ENCODE data around the gene POFUT2. TPM values are rescaled to one million over a fixed set of nuclear protein-coding genes. Genes with fewer than 3 reads are reported as not detected.

POFUT2 gene
- total RNA-seq, 3 donors from 2014 or later: 26.4 to 38.0 (median 29.8) TPM

DNA sequence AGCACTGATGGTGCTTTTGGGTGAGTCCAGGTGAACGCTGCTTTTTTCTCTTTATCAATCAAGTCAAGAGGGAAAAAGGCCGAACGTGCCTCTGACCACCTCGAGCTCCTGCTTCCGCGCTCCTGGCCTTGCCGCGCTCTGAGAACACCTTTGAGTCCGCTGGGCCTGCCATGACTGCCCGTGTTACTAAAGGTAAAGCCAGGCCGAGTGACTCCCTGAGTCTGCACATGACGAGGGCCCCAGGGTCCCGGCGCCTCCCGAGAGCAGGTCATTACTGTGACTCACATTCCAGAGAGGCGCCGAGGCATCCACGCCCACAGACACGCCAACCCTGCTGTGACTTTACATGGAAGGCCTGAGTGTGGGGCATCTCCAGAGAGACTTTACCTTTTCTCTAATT lies 11.1 kb downstream of the POFUT2 start:
- H3K4me1 ChIP-seq (ENCODE audit: low read depth): no peaks in the 10 kb centered on the region
- intact Hi-C loops (cut with DNase I, micrococcal nuclease): no loop called here
- DNase-seq (no peak), ATAC-seq (no peak)
- H3K9me3 ChIP-seq: peaks cover 4% of the 10 kb centered on the region
- TF ChIP-seq, protein P1, sequence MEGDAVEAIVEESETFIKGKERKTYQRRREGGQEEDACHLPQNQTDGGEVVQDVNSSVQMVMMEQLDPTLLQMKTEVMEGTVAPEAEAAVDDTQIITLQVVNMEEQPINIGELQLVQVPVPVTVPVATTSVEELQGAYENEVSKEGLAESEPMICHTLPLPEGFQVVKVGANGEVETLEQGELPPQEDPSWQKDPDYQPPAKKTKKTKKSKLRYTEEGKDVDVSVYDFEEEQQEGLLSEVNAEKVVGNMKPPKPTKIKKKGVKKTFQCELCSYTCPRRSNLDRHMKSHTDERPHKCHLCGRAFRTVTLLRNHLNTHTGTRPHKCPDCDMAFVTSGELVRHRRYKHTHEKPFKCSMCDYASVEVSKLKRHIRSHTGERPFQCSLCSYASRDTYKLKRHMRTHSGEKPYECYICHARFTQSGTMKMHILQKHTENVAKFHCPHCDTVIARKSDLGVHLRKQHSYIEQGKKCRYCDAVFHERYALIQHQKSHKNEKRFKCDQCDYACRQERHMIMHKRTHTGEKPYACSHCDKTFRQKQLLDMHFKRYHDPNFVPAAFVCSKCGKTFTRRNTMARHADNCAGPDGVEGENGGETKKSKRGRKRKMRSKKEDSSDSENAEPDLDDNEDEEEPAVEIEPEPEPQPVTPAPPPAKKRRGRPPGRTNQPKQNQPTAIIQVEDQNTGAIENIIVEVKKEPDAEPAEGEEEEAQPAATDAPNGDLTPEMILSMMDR (IDR thresholded peaks at IDR 0.05): no peak
- peaks cover 7% of the 10 kb centered on the region for H3K36me3 ChIP-seq (ENCODE audit: low read depth)
- H3K4me3 ChIP-seq: no peak overlapping the region

DNA sequence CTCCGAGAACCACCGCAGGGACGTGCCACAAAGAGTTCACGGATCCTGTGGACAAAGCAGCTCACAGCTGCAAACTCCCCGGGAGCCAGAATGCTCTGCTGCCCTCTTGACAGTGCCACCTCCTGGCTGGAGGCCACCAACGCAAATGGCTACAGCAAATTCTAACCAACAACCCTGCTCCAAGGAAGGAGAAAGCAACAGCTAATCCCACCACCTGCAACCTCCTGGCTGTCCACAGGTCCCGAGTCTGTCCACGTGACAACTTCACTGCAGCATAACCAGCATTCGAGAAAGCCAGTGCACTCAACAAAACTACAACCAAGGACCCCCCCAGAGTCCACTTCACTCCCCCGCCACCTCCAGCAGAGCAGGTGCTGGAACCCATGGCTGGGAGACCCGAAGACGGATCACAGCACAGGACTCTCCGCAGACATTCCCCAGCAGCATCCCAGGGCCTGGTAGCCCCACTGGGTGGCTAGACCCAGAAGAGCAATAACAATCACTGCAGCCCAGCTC lies 17.3 kb downstream of the POFUT2 start:
- DNase-seq: peak in 1 of 3 donors; percentile 14
- intact Hi-C loops (cut with DNase I, micrococcal nuclease): no loop called here

DNA sequence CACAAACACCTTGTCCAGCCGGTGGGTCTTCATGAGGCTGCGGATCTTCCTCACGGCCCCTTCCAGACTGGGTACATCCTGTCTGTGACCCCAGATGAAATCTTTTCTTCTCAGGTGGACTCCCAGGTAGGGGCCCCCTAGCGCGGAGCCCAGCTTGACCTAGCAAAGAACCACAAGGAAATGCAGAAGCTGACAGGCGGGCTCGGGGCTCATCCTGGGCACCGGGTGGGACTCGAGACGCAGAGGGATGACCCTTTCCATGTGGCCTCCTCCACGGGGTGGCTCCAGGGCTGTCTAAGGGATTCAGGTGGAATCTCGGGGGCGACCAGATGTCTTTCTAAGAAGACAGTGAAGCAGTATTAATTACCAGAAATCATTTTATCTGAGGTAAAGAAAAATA lies 17.8 kb downstream of the POFUT2 start:
- ATAC-seq: no peak
- H3K36me3 ChIP-seq (ENCODE audit: low read depth): peaks cover 9% of the 10 kb centered on the region
- no peak overlapping the region for H3K4me3 ChIP-seq
- DNase-seq: peak in 1 of 3 donors; percentile 11
- intact Hi-C loops (cut with DNase I, micrococcal nuclease): no loop called here
- H3K4me1 ChIP-seq (ENCODE audit: low read depth): no peaks in the 10 kb centered on the region
- peaks cover 5% of the 10 kb centered on the region for H3K9me3 ChIP-seq
- TF ChIP-seq, protein P1 (IDR thresholded peaks at IDR 0.05): no peak

More for the DNA sequence above, 17.3 kb downstream of the POFUT2 start:
- H3K36me3 ChIP-seq (ENCODE audit: low read depth): peaks cover 9% of the 10 kb centered on the region
- TF ChIP-seq, protein P1 (IDR thresholded peaks at IDR 0.05): no peak
- H3K4me3 ChIP-seq: no peak overlapping the region
- ATAC-seq: no peak
- H3K9me3 ChIP-seq: peaks cover 5% of the 10 kb centered on the region
- no peaks in the 10 kb centered on the region for H3K4me1 ChIP-seq (ENCODE audit: low read depth)

DNA sequence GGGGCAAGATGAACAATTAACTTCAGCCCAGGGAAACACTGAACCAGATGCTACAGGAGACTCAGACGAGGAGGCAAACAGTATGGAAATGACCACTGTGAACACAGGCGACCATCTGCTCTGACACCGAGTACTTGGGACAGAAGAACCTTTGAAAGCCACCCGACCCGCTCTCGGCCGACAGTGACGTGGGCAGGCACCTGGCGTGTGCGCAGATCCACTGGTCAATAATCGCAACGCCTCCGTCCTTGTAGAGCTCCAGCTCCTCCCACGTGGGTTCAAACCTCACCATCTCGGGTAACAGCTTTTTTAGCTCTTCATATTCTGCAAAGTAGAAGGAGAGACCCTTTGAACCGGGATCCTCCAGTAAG lies 20.3 kb downstream of the POFUT2 start:
- intact Hi-C loops (cut with DNase I, micrococcal nuclease): no loop called here
- TF ChIP-seq, protein P1 (IDR thresholded peaks at IDR 0.05): no peak
- peaks cover 5% of the 10 kb centered on the region for H3K9me3 ChIP-seq
- H3K4me1 ChIP-seq (ENCODE audit: low read depth): no peaks in the 10 kb centered on the region
- H3K36me3 ChIP-seq (ENCODE audit: low read depth): peaks cover 9% of the 10 kb centered on the region
- ATAC-seq (no peak), DNase-seq (no peak)
- H3K4me3 ChIP-seq: no peak overlapping the region

DNA sequence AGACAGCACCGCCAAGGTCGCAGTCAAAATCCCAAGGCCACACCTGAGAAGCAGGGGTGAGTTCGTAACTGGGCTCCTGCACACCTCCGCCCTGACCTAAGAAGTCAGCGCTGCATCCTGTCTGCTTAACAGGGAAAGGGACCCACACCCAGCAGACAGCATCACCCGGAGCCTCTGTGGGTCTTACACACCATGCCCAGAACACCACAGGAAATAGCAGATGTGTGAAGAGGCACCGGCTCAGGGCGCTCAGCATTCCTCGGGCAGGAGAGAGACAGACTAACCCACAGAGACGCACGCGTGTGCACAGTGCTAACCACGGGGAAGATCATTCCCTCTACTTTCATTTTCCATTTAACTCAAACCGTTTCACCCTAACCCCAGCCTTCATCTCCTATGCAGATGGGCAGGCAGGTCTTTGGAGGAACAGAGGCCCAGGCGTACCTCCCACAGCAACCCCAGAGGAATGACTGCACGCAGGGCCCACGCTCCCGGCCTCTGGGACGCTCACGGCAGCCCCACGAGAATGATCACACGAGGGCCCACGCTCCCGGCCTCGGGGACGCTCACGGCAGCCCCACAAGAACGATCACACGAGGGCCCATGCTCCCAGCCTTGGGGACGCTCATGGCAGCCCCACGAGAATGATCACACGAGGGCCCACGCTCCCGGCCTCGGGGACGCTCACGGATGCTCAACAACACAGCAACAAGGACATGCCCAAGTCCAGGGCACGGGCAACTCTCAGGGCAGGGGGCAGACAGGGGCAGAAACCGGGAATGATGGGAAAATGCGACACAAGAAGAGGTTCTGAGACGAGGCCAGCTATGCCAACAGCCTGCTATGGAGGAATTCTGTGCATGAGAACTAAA lies 20.9 kb downstream of the POFUT2 start:
- intact Hi-C loops (cut with DNase I, micrococcal nuclease): no loop called here
- ATAC-seq: peak; percentile 44
- Histone ChIP-seq H3K36me3 (ENCODE audit: low read depth) (peaks cover 9% of the 10 kb centered on the region), H3K4me3 (no peak overlapping the region), H3K9me3 (peaks cover 2% of the 10 kb centered on the region), H3K4me1 (ENCODE audit: low read depth) (no peaks in the 10 kb centered on the region)
- TF ChIP-seq, protein P1 (IDR thresholded peaks at IDR 0.05): no peak
- DNase-seq: no peak
